ENCODE results near the gene B3GLCT.
"Not testable (repeated sequence)": the region's sequence is repeated elsewhere in the genome, so short reads cannot be mapped to it uniquely, and the experiment has no call there.

Gene B3GLCT

DNA sequence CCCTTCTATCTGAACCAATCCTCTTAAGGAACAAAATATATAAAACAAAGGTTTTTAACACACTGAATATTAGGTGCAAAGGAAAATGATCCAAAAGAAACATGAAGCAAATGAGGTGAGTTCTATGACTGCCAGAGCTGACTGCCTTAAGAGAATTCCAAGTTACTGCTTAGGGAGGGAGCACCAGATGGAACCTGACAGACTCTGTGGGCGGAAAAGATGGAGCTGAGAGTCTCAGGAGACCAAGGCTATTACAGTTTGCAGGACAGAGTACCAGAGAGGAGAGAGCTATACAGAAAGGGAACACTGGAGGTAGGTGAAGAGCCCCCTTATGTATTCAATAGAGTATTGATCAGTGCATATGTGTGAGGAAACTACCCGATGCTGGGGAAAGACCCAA, 87.2 kb downstream of the B3GLCT start:
- no peak for DNase-seq

GRCh38 chr13:31301119-31301518, 101.3 kb downstream of the B3GLCT start:
- DNase-seq, result no peak

DNA sequence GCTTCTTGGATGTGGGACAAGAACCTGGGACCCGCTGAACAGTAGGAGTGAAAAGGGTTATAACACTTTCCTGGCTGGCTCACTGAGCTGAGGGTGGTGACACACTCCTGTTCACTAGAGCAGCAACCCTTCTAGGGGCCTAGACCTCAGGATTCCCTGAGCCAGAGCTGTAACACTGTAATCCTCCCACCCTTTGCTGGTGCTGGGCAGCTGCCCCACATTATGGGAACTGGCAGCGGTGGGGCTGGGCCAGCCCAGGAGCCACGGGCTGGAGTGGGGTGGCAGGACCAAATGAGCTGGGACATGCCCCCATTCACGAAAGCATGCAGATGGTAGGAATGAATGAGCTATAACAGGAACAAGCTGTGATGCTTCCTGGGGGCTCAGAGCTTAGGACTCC, 110.6 kb downstream of the B3GLCT start:
- DNase-seq, result no peak

DNA sequence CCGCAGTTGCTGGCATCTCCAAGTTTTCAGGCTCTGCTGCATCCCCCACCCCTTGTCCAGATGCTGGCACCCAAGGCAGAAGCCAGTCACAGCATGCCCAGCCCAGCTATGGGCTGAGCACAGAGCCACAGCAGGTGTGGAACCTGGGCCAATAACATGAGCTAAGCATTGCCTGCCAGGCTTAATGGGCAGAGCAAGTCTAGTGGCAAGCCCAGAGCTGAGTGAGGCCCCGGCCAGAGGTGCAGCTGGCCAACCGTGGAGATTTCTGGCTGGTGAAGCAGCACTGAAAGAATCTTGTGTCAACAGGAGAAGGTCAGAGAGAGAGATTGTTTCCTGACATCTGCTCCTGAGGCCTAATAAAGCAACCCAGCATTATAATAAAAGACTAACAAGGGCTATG, 111.0 kb downstream of the B3GLCT start:
- no peak for DNase-seq

DNA sequence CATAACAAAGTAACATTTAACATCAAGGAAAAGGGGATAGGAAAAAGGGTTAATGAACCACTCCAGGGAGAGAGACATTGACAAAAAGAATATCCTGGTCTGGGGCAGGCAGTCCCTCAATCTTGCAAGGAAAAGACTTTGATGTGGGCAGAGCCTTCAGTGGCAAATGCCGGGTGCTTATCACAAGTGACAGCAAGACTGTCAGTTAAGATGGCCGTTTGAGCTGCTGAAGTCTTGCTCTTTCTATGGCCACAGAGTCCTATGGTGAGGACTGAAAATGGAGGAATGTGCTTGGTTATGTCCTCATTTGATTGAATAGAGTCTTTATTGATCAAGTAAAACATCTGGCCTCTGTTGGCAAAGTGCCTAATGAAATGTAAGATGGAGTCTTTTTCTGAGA, 112.1 kb downstream of the B3GLCT start:
- no peak for DNase-seq

DNA sequence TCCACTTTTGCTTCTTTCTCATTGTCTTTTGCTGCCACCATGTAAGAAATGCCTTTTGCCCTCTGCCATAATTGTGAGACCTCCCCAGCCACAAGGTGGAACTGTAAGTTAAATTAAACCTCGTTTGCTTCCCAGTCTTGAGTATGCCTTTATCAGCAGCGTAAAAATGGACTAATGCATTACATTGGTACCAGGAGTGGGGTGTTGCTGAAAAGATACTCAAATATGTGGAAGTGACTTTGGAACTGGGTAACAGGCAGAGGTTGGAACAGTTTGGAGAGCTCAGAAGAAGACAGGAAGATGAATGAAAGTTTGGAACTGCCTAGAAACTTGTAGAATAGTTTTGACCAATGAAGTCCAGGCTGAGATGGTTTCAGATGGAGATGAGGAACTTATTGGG, 115.2 kb downstream of the B3GLCT start:
- DNase-seq, result no peak

- DNase-seq, result no peak
These were observed 121.2 kb downstream of the B3GLCT start for GRCh38 chr13:31320946-31321345.

- DNase-seq, result no peak
These were observed 121.7 kb downstream of the B3GLCT start for GRCh38 chr13:31321457-31321856.

DNA sequence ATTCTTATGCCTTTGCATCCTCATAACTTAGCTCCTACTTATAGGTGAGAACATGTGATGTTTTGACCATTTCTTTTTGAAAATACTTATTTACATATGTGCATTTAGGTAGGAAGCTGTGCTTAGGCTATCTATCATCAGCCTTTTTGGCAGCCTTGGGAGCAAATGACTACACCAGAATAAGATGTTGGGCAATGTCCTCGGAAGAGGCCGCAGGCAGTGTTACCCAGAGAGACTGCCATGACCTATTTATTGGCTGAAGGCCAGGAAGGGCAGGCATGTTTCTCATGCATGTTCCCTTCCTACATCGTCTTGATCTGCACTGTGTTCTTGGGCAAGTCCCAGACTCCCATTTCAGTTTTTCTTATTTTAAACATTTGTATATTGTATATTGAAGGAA, 122.3 kb downstream of the B3GLCT start:
- no peak for DNase-seq

GRCh38 chr13:31322702-31323405, 123.1 kb downstream of the B3GLCT start:
- DNase-seq, result no peak

GRCh38 chr13:31327182-31327860, 127.5 kb downstream of the B3GLCT start:
- no peak for DNase-seq

- peak; percentile 0 for DNase-seq
These were observed 128.9 kb downstream of the B3GLCT start for GRCh38 chr13:31328549-31329235.

DNA sequence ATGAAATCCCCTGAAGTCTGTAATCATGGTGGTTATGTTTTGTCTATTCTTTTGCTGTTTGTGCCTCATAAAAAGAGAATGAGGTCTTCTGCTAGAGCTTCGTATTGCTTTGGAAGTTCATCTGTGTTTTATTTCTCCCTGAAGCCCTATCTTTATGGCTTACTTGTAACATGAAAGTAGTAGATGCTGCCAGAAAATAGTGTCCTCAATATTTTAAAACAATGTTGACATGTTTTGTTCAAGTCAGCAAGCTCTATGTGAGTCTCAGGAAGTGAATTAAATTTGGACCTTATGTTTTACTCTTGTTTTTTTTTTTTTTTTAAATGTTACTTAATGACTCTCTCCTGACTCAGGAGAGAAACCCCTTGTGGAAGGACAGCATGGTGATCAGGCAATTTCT, 130.5 kb downstream of the B3GLCT start:
- DNase-seq, result no peak

- DNase-seq, result no peak
These were observed 131.3 kb downstream of the B3GLCT start for GRCh38 chr13:31331068-31331467.

GRCh38 chr13:31334547-31334946, 134.8 kb downstream of the B3GLCT start:
- DNase-seq, result no peak

GRCh38 chr13:31334994-31335557, 135.3 kb downstream of the B3GLCT start:
- no peak for DNase-seq

DNA sequence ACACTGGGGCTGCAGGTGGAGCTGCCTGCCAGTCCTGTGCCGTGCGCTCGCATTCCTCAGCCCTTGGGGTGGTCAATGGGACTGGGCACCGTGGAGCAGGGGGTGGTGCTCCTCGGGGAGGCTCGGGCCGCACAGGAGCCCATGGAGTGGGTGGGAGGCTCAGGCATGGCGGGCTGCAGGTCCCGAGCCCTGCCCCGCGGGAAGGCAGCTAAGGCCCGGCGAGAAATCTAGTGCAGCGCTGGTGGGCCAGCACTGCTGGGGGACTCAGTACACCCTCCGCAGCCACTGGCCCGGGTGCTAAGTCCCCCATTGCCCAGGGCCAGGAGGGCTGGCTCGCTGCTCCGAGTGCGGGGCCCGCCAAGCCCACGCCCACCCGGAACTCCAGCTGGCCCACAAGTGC, 139.8 kb downstream of the B3GLCT start:
- DNase-seq, result not testable (repeated sequence)

- DNase-seq, result not testable (repeated sequence)
These were observed 141.1 kb downstream of the B3GLCT start for GRCh38 chr13:31340848-31341247.

DNA sequence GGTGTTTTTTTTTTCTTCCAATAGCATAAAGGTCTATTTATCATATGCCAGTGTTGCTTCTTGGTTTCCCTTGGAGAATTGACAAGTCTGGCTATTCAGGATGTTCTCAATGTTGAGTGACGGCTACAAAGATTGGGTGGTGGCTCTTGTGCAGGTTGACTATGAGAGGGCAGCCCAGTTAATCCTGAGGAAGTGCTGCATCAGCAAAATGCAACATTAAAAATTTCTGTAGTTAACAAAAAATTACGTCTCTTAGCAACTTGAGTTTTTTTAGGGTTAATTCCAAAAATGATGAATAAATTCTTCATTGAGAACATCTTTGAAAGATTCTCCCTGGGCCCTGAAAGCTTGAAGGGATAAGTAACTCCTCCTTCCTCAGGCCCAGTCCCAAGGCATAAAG, 147.1 kb downstream of the B3GLCT start:
- no peak for DNase-seq

DNA sequence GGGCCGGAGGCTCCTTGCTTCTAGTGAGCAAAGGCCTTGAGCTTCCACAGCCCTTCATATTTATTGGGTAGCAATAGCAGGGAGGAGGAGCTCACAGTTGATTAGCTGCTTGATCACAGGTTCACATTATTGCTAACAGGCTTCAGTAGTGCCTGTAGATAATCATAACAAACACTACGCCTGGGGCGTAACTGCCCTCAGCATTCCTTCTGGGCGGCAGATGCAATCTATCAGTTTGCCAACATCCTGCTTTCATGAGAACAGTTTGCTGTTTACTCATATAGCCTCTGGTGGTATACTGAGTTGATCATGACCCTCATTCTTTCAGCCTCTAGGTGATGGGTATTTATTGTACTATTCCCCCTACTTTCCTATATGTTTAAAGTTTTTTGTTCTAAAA, 149.4 kb downstream of the B3GLCT start:
- no peak for DNase-seq

DNA sequence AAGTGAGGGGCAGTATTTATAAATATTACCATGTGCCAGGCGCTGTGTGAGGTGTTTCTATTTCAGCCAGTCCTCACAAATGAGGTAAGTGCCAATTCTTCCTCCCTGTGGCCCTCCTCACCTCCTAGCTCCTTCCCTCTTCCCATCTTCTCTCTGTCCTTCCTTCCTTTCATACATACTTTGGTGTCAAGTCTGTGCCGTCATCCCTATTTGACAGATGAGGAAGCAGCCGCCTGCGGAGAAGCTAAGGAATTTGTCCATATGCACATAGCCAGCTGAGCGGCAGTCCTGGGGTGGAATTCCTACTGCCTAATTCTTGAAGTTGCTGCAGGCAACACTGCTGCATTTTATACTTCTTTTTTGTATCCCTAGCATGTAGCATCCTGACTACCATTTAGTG, 150.8 kb downstream of the B3GLCT start:
- no peak for DNase-seq

- no peak for DNase-seq
These were observed 151.6 kb downstream of the B3GLCT start for GRCh38 chr13:31351376-31351775.

- no peak for DNase-seq
These were observed 152.7 kb downstream of the B3GLCT start for GRCh38 chr13:31352467-31352866.

DNA sequence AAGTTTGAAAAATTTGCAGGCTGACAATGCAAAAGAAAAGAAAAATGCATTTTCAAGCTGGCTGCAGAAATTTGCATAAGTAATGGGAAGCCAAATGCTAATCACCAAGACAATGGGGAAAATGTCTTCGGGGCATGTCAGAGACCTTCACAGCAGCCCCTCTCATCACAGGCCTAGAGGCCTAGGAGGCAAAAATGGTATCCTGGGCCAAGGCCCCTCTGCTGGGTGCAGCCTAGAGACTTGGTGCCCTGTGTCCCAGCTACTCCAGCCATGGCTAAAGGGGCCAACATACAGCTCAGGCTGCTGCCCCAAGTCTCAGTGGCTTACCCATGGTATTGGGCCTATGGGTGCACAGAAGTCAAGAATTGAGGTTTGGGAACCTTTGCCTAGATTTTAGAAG, 155.2 kb downstream of the B3GLCT start:
- no peak for DNase-seq
